ENCODE measurements around the gene WNT8B.

Gene WNT8B

DNA sequence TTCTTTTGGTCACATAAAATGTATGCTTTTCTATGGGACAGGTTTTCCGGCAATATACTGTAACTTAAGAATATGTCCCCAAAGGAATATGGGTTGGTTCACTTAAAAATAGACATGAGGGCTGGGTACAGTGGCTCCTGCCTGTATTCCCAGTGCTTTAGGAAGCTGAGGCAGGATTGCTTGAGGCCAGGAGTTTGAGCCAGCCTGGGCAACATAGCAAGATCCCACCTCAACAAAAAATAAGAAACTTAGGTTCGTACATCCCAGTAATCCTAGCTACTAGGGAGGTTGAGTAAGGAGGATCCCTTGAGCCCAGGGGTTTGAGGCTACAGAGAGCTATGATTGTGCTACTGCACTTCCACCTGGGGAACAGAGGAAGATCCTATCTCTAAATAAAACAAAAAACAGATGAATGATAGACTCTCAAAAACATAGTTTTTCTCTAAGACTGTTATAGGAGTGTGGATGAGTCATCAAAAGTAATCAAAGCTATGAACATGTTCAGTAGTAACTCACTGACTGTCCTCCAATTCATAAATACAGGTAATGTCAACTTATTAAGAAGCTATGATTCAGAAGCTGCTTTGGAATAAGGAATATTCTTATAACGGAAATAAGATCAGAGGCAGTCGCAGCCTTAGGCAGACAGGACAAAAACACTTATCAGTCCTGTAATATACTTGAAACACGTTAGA lies 59.4 kb downstream of the WNT8B start:
- no peak for DNase-seq

DNA sequence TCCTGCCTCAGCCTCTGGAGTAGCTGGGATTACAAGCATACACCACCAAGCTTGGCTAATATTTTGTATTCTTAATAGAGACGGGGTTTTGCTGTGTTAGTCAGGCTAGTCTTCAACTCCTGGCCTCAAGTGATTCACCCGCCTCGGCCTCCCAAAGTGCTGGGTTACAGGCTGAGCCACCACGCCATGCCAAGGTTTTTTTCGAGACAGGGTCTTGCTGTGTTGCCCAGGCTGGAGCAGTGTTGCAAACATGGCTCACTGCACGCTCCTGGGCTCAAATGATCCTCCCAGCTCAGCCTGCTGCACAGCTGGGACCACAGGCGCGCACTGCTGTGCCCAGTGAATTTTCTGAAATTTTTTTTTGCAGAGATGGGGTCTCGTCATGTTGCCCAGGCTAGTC lies 60.1 kb downstream of the WNT8B start:
- DNase-seq = no peak

DNA sequence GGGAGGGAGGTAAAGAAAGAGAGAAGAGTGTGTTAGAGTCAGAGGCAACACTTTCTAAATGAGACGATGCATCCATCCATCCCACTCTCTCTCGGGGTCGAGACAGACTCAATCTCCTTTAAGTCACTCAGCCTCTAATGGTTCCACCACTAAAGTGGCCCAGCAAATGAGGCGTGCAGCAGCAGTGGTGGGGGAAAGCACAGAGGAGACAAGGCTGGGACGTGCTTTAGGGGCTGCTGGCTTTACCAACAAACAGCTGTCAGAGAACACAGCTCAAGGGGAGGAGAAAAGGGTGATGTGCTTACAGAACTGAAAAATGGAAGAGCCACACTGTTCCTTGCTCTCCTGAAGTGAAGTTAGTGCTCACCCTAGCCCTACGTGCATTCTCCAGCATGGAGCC lies 61.4 kb downstream of the WNT8B start:
- DNase-seq = no peak

DNA sequence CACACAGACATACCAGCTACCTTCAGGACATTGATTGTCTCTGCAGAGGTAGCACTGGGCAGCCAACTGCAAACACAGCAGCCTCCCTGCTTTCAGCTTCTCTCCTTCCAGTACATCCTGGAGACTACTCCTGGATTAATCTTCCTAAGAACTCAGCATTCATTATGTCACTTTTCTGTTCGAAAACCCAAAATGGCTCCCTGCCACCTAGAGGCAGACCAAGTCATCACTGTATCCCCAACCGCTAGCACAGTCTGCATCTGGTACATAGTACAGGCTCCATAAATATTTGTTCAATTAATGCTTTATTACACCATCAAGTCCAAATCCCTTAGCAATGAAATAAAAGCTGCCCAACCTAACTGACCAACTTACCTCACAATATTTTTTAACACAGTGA lies 61.8 kb downstream of the WNT8B start:
- no peak for DNase-seq

DNA sequence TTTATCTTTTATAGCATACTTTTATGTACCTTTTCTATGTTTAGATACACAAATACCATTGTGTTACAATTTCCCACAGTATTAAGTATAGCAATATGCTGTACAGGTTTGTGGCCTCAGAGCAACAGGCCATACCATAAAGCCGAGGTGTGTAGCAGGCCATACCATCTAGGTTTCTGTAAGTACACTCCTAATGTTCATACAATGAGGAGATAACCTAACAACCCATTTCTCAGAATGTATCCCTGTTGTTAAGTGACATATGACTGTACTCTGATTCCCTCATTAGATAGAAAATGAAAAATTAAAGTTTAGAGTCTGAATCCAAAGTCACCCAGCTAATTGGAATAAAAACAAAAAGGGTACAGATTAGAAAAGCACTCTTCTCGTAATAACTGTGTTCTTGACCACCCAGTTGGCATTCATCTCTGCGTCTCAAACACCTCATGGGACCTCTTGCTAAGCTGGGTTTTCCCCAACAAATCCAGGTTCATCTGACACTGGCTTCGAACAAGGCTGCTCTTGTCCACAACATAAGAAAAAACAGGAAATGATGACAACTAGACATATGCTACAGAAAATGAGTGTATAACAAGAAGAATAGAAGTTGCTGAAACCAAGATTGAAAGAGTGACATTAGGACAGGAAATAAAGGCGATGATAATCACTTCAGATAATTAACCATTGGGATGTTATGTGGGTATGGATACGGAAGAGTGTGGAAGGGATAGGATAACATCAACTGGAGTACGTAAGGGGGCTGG lies 65.5 kb downstream of the WNT8B start:
- no peak for DNase-seq

DNA sequence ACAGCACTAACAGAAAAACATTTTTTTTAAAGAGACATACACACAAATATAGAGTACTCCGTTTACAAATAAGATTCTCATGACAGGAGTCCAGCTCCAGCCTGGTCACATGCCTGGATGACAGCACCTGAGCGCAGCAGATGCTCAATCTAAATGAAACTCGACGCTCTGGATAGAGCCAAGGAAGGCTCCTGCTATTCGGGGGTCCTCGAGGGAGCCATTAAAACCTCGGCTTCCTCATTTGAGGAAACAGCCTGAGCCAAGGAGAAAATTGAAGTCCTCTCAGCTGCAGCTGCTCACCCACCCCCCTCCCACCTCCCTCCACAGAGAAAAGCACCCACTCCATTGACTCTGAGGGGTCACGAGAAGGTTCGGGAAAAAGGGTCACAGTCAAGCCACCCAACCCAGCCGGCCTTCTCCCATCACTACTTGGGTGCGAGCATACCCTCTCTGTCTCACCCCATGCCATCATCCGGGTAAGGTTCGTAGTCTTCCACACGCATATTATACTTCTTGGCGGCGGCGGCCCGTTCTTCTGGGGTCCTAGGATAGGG lies 66.2 kb downstream of the WNT8B start:
- no peak for DNase-seq

DNA sequence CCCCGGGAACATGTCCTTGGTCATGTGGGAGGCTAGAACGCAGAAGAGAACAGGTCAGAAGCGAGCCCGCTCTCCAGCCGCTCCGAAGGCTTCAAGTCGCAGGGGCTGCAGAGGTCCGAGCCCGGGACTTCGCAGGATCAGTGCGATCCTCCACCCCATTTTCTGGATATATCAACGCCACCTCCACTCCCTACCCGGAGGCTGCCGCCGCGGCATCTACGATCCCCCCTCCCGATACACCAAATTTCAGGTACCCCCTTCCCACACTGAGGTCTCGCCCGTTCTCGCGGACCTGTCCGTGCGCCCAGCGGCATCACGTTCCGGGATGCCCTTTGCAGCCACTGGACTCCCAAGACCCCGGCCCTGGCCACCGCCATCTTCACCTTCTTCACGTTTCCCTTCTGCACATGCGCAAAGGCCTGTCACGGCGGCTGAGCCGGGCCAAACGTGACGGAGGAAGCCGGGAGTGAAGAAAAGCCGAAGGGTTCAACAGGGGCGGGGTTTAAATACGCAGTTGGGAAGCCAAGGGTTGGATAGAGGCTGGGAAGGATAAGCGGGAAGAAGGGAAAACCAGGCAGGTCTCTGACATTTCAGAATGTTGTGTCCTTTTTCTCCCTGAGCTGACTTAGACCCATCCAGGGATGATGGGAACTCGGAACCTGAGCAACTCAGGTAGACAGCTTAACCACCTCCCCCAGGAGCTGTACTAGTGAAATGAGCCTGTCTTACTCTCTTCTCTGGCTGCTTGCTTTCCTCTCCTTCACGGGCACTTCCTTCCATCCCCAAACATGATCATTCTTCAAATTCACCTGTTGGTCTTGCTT lies 66.9 kb downstream of the WNT8B start, which contains the start of gene NDUFB8:
NDUFB8 (minus strand) TSS at position 397 of the 824 bp plus-strand sequence; CDS start at position 377, 20 bp downstream.
- DNase-seq = peak; percentile 30

DNA sequence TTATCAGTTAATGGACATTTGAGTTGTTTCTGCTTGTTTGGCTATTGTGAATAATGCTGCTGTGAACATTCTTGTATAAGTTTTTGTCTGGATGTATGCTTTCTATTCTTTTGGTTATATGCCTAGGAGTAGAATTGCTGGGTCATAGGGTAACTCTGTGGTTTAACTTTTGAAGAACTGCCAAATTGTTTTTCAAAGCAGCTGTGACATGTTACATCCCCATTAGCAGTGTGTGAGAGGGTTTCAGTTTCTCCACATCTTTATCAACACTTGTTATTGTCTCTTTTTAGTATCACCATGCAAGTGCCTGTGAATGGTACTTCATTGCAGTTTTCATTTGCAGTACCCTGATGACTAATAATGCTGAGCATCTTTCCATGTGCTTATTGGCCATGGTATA lies 69.0 kb downstream of the WNT8B start:
- no peak for DNase-seq

Measured in NCI-H187 treated with DMSO at 0.1 percent for 48 hours (cell line).